Right lung (tissue), 5 donors: ENCODE data around the gene ABCG4. TPM values are rescaled to one million over a fixed set of nuclear protein-coding genes. Genes with fewer than 3 reads are reported as not detected.

Experiments used
- DNase-seq, 2 donors: peaks; one replicate each; pipeline ENCODE4 v3.0.0-alpha.2; 2013
- polyA plus RNA-seq, 5 donors: library from polyadenylated mRNA; unstranded; fragments of 120-200 nt; gene quantifications; one replicate each; pipeline versions ENCODE4 v1.2.1 to v1.2.3, GENCODE V29; 2013; ENCODE audit warnings: inconsistent platforms in 1 of 5, low replicate concordance in 1 of 5; ENCODE audit not compliant: insufficient read length in 5 of 5, insufficient read depth in 1 of 5

The ABCG4 gene
- polyA plus RNA-seq, 5 donors: 1.0 to 1.4 (median 1.2) TPM

DNA sequence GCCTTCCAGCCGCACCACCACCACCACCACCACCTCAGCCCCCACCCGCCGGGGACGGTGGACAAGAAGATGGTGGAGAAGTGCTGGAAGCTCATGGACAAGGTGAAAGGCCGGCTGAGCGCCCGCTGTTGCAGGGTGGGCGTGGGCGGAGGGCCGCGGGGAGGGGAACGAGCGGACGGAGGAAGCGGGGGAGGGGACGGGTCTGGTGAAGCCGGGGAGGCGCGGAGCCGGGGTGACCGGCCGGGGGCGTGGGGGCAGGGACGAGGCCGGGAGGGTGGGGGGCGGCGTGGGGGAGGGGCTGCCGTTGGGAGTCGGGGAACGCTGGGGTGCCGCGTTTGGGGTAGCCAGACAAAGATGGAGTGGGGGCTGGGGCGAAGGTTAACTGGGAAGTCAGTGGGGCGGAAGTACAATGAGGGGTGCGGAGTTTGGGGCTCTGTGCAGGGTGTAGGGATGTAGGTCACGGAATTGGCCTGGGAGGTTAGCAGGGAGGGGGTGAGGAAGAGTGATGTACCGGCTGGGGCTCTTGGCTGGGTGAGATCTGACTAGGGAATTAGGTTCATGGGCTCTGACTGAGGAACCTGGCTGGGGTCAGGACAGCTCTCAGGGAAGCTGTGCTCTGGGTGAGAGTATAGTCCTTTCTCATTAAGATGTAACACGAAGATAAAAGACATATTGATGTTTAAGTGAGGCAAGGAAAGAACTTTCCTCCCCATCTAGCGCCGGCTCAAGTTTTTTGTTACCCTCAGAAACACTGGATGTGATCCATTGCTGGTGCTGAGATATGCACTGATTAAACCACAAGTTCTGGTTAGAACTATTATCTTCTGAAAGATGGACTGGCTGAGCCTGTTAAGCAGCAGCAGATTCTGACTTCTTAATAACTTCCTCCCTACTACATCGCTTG, 57.9 kb downstream of the ABCG4 start:
- no peak for DNase-seq

DNA sequence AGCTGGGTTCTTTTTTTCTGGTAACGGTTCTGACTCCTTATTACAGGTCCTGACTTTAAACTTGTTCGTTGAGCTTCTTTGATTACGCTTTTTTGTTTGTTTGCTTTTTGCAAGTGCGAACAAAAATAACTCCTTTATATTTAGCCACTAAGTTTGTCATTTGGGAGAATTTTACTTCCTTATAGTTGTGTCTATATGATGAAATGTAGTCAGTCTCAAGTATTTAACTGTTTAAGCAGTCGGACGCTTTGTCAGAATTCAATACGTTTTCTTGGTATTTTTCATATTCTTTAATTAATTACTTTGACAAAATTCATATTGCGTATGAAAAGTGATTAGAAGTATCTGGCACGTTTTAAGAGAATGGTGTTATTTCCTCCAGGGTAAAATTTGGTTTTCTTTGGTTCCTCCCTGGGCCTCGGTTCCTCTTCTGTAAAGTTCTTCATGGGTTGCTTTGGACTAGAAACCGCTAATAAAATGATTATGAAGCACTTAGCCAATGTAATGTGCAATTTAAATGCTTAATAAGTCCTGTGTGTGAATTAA, 58.6 kb downstream of the ABCG4 start:
- DNase-seq: no peak

DNA sequence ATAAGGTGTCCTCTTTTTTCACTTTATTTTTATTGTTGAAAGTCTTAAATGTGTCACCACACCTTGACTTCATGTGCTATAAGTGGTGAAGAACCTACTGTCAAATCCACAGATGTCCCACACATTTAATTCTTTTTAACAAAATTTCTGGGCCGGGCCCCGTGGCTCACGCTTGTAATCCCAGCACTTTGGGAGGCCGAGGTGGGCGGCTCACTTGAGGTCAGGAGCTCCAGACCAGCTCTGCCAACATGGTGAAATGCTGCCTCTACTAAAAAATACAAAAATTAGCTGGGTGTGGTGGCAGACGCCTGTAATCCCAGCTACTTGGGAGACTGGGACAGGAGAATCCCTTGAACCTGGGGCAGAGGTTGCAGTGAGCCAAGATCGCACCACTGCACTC, 60.3 kb downstream of the ABCG4 start:
- DNase-seq: no peak

DNA sequence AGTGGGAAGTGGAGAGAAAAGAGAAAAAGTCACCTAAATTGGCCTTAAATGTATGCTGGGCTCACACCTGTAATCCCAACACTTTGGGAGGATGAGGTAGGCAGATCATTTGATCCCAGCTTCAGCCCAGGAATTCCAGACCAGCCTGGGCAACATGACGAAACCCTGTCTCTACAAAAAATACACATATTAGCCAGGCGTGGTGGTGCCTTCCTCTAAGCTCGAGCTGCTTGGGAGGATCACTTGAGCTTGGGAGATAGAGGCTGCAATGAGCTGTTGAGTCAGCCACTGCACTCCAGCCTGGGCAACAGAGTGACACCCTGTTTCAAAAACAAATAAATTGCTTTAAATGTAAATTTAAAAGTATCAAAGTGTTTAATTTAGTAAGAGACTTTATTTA, 61.2 kb downstream of the ABCG4 start:
- DNase-seq: no peak

Other genes starting within 250 kb of the ABCG4 start
- 10 to 100 TPM; 27.4 to 65.1 (median 52.0) TPM for gene BCL9L, start 223.1 kb upstream of the ABCG4 start, polyA plus RNA-seq
- 1 to 10 TPM; 1.9 to 3.8 (median 3.4) TPM for gene UPK2, start 192.8 kb upstream of the ABCG4 start, polyA plus RNA-seq
- gene FOXR1, start 177.3 kb upstream of the ABCG4 start, polyA plus RNA-seq: under 1 TPM in 2 of 5 donors, not detected in 3; 0.10 to 0.27 TPM
- 10 to 100 TPM; 31.7 to 44.6 (median 38.3) TPM for gene CENATAC, start 150.9 kb upstream of the ABCG4 start, polyA plus RNA-seq
- gene RPS25, start 130.7 kb upstream of the ABCG4 start, polyA plus RNA-seq: 1,000 to 10,000 TPM; 1,442 to 1,768 (median 1,521) TPM
- 10 to 100 TPM; 67.9 to 96.9 (median 72.4) TPM for gene TRAPPC4, start 130.3 kb upstream of the ABCG4 start, polyA plus RNA-seq
- 10 to 100 TPM; 23.1 to 30.1 (median 24.3) TPM for gene SLC37A4, start 118.2 kb upstream of the ABCG4 start, polyA plus RNA-seq
- 10 to 100 TPM; 62.2 to 92.3 (median 70.6) TPM for gene HYOU1, start 91.8 kb upstream of the ABCG4 start, polyA plus RNA-seq
- 10 to 100 TPM; 49.5 to 61.1 (median 54.0) TPM for gene VPS11, start 81.2 kb upstream of the ABCG4 start, polyA plus RNA-seq
- gene HMBS, start 64.2 kb upstream of the ABCG4 start, polyA plus RNA-seq: 10 to 100 TPM; 21.9 to 33.8 (median 25.8) TPM
- gene DPAGT1, start 47.2 kb upstream of the ABCG4 start, polyA plus RNA-seq: 10 to 100 TPM; 45.2 to 54.4 (median 51.1) TPM
- gene C2CD2L, start 41.7 kb upstream of the ABCG4 start, polyA plus RNA-seq: 1 to 10 TPM; 6.2 to 9.8 (median 9.0) TPM
- gene HINFP, start 27.5 kb upstream of the ABCG4 start, polyA plus RNA-seq: 10 to 100 TPM; 31.5 to 44.4 (median 36.4) TPM
- gene NLRX1, start 19.7 kb downstream of the ABCG4 start, polyA plus RNA-seq: 10 to 100 TPM in 2 of 5 donors, 1 to 10 TPM in 3; 9.5 to 14.4 (median 9.9) TPM
- gene NHERF4, start 36.4 kb downstream of the ABCG4 start, polyA plus RNA-seq: 1 to 10 TPM in 3 of 5 donors, under 1 TPM in 2; 0.38 to 1.3 (median 1.1) TPM
- 10 to 100 TPM; 16.1 to 22.8 (median 20.5) TPM for gene CBL, start 57.3 kb downstream of the ABCG4 start, polyA plus RNA-seq
- 100 to 1,000 TPM in 4 of 5 donors, 10 to 100 TPM in 1; 89.3 to 139 (median 108) TPM for gene MCAM, start 168.1 kb downstream of the ABCG4 start, polyA plus RNA-seq
- gene RNF26, start 185.5 kb downstream of the ABCG4 start, polyA plus RNA-seq: 10 to 100 TPM; 26.7 to 30.3 (median 28.9) TPM
- gene C1QTNF5, start 191.8 kb downstream of the ABCG4 start, polyA plus RNA-seq: 10 to 100 TPM; 36.0 to 70.5 (median 41.8) TPM
- gene MFRP, start 197.7 kb downstream of the ABCG4 start, polyA plus RNA-seq: under 1 TPM in 2 of 5 donors, not detected in 3; 0.06 TPM
- 1 to 10 TPM; 2.0 to 6.2 (median 3.8) TPM for gene USP2, start 232.6 kb downstream of the ABCG4 start, polyA plus RNA-seq